ENCODE measurements around the gene PIK3R1. TPM values are rescaled to one million over a fixed set of nuclear protein-coding genes. Genes with fewer than 3 reads are reported as not detected.

Gene PIK3R1
- total RNA-seq, 4 donors from 2014 or later: 15.9 to 114 (median 40.8) TPM

DNA sequence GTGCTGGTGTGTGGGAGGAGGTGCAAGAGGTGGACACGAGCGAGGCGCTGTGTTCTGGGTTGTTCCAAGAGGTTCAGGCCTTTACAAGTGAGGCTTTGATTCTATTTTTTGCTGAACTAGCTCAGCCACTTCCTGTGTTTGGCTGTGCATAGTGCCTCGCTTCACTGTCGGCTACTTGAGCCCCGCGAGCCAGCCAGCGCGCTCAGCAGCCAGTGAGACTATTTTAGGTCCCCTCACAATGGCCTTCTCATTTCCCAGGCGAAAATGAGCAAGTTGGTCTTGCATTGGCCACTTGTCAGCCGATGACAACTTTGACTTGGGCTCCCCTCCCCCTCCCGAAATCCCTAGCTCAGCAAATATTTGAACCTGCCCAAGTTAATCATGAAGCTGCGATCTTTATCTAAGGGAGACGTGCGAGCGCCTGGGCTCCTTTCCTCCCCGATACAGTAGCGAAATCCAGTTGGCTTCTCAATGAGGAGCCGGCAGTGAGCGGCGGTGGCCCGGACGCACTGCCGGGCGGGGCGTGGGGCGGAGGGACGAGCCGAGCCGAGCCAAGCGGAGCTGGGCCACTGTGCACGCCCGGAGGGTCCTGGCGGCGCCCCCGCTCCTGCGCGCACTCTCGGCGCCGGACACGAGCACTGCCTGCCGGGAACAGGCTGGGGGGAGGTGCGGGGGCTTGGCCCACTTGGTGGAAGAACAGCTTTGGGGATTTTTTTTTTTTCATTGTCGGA lies 72.6 kb downstream of the PIK3R1 start:
- Histone ChIP-seq H3K27me3 (no peaks in the 10 kb centered on the region), H3K4me1 (peaks cover 28 to 100% (median 32%) of the 10 kb centered on the region in 3 donors), H3K9me3 (no peaks in the 10 kb centered on the region), H3K36me3 (peaks cover 0 to 41% (median 0%) of the 10 kb centered on the region in 3 donors), H3K27ac (peak overlapping the region; percentile 80 to 92 (median 88)), H3K4me3 (peak overlapping the region; percentile 39 to 74 (median 54))
- DNase-seq: no peak
- intact Hi-C loops (cut with DNase I): no loop called here
- 0 to 1% methylated on average over 7 to 14 of the region's 45 CpGs for WGBS, 2 donors
- TF ChIP-seq CTCF (IDR thresholded peaks at IDR 0.05): peak in 1 of 6 experiments; percentile 16
- TF ChIP-seq POLR2A (IDR thresholded peaks at IDR 0.05): peak in 2 of 4 donors; percentile 2 to 36

GRCh38 chr5:68288707-68289134 lies 73.2 kb downstream of the PIK3R1 start:
- 5 to 12% methylated on average over 9 of the region's 10 CpGs for WGBS, 2 donors
- DNase-seq: no peak
- no peaks in the 10 kb centered on the region for H3K27me3 ChIP-seq
- TF ChIP-seq CTCF (IDR thresholded peaks at IDR 0.05) (no peak), POLR2A (IDR thresholded peaks at IDR 0.05) (no peak)
- no peaks in the 10 kb centered on the region for H3K9me3 ChIP-seq
- intact Hi-C loops (cut with DNase I): no loop called here
- H3K36me3 ChIP-seq: peaks cover 0 to 41% (median 0%) of the 10 kb centered on the region in 3 donors
- peak overlapping the region; percentile 39 to 74 (median 54) for H3K4me3 ChIP-seq
- H3K4me1 ChIP-seq: peaks cover 28 to 95% (median 32%) of the 10 kb centered on the region in 3 donors
- H3K27ac ChIP-seq: peak overlapping the region; percentile 80 to 92 (median 88)

GRCh38 chr5:68289498-68289897 lies 73.9 kb downstream of the PIK3R1 start:
- peaks cover 0 to 41% (median 6%) of the 10 kb centered on the region in 3 donors for H3K36me3 ChIP-seq
- DNase-seq: no peak
- TF ChIP-seq CTCF (IDR thresholded peaks at IDR 0.05) (no peak), POLR2A (IDR thresholded peaks at IDR 0.05) (no peak)
- H3K27ac ChIP-seq: peak overlapping the region; percentile 80 to 92 (median 88)
- H3K4me1 ChIP-seq: peaks cover 28 to 87% (median 32%) of the 10 kb centered on the region in 3 donors
- peak overlapping the region in 3 of 4 donors; percentile 50 to 74 (median 58) for H3K4me3 ChIP-seq
- WGBS, 2 donors: 21 to 38% methylated on average over 4 of the region's 4 CpGs
- H3K9me3 ChIP-seq: no peaks in the 10 kb centered on the region
- no peaks in the 10 kb centered on the region for H3K27me3 ChIP-seq
- intact Hi-C loops (cut with DNase I): no loop called here

DNA sequence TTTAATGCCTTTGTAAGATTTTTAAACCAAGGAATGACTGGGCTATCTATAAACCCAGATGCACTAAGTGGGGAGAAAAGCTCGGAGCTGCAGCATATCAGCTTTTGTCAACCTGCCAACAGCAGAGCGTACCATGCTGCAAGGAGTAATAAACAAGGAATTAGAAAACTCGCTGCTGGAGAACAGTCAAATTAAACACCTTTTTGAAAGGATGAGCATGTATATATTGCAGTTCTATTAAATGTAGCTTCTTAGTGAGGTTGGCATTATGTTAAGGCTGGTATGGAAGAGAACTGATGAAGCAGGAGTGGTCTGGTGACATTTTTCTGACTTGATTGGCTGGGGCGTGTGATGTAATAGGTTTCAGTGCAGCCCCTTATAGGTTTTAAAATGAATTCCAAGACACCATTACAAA lies 74.7 kb downstream of the PIK3R1 start:
- no peak for DNase-seq
- 35 to 42% methylated on average over 4 of the region's 4 CpGs for WGBS, 2 donors
- peaks cover 28 to 84% (median 32%) of the 10 kb centered on the region in 3 donors for H3K4me1 ChIP-seq
- peaks cover 0 to 41% (median 7%) of the 10 kb centered on the region in 3 donors for H3K36me3 ChIP-seq
- H3K27ac ChIP-seq: peak overlapping the region; percentile 8 to 92 (median 52)
- no peaks in the 10 kb centered on the region for H3K27me3 ChIP-seq
- TF ChIP-seq POLR2A (IDR thresholded peaks at IDR 0.05) (no peak), CTCF (IDR thresholded peaks at IDR 0.05) (no peak)
- no peaks in the 10 kb centered on the region for H3K9me3 ChIP-seq
- peak overlapping the region in 3 of 4 donors; percentile 13 to 74 (median 58) for H3K4me3 ChIP-seq
- intact Hi-C loops (cut with DNase I): no loop called here

GRCh38 chr5:68290847-68291246 lies 75.3 kb downstream of the PIK3R1 start:
- H3K4me3 ChIP-seq: peak overlapping the region in 3 of 4 donors; percentile 6 to 74 (median 58)
- 45 to 49% methylated on average over 3 of the region's 3 CpGs for WGBS, 2 donors
- intact Hi-C loops (cut with DNase I): no loop called here
- H3K27me3 ChIP-seq: no peaks in the 10 kb centered on the region
- TF ChIP-seq CTCF (IDR thresholded peaks at IDR 0.05) (no peak), POLR2A (IDR thresholded peaks at IDR 0.05) (no peak)
- H3K4me1 ChIP-seq: peaks cover 28 to 84% (median 32%) of the 10 kb centered on the region in 3 donors
- H3K36me3 ChIP-seq: peaks cover 0 to 41% (median 9%) of the 10 kb centered on the region in 3 donors
- peak overlapping the region; percentile 8 to 92 (median 52) for H3K27ac ChIP-seq
- no peak for DNase-seq
- H3K9me3 ChIP-seq: no peaks in the 10 kb centered on the region

Measured in esophagus squamous epithelium (tissue), 5 donors.